GM21423 (cell line): ENCODE results near the gene CCDC88C.
A peak's percentile ranks its signal among the peaks of the same experiment; 100 is the strongest.

ENCODE experiments used
- ATAC-seq: cut with Tn5 transposase; IDR thresholded peaks from one replicate; pipeline ENCODE4 v1.9.1; 2021; ENCODE audit warnings: mild to moderate bottlenecking, moderate library complexity; ENCODE audit not compliant: unreplicated experiment

CCDC88C gene

GRCh38 chr14:91378930-91379578 lies 38.6 kb downstream of the CCDC88C start:
- no peak for ATAC-seq

- no peak for ATAC-seq
Observed at GRCh38 chr14:91377700-91378652, 39.6 kb downstream of the CCDC88C start.

GRCh38 chr14:91376547-91377477 lies 40.8 kb downstream of the CCDC88C start:
- ATAC-seq = no peak

- ATAC-seq = no peak
Observed at GRCh38 chr14:91375720-91376452, 41.7 kb downstream of the CCDC88C start.

- no peak for ATAC-seq
Observed at GRCh38 chr14:91374879-91375702, 42.5 kb downstream of the CCDC88C start.

- ATAC-seq = no peak
Observed at GRCh38 chr14:91374287-91374878, 43.2 kb downstream of the CCDC88C start.

- peak; percentile 46 for ATAC-seq
Observed at GRCh38 chr14:91373591-91374254, 43.9 kb downstream of the CCDC88C start.

GRCh38 chr14:91372671-91373495 lies 44.7 kb downstream of the CCDC88C start:
- ATAC-seq = peak; percentile 23

GRCh38 chr14:91371990-91372375 lies 45.6 kb downstream of the CCDC88C start:
- ATAC-seq = no peak

- no peak for ATAC-seq
Observed at GRCh38 chr14:91371011-91371989, 46.3 kb downstream of the CCDC88C start.

- ATAC-seq = no peak
Observed at GRCh38 chr14:91369628-91370445, 47.8 kb downstream of the CCDC88C start.

GRCh38 chr14:91368776-91369416 lies 48.7 kb downstream of the CCDC88C start:
- ATAC-seq = no peak

- peak; percentile 64 for ATAC-seq
Observed at GRCh38 chr14:91367173-91368171, 50.1 kb downstream of the CCDC88C start.

GRCh38 chr14:91366749-91367148 lies 50.9 kb downstream of the CCDC88C start:
- no peak for ATAC-seq
